ENCODE data around the gene TMEM132D. TPM values are rescaled to one million over a fixed set of nuclear protein-coding genes. Genes with fewer than 3 reads are reported as not detected.

The TMEM132D gene
- total and polyA plus RNA-seq, 2 of the 8 experiments (the other 6 are each of a cell fraction or from before 2014, with no cell fraction given) = 3.5 to 10.1 TPM

- H2AK5ac ChIP-seq (ENCODE audit: low read depth, low read length) = no peak overlapping the region
- no peak overlapping the region for H3K14ac ChIP-seq (ENCODE audit: insufficient read length)
- no peak overlapping the region for H2BK15ac ChIP-seq (ENCODE audit: low read length)
- H3K36me3 ChIP-seq (ENCODE audit: control insufficient read depth in 2 of 4, insufficient read depth in 4 of 4, low read length in 3 of 4) = no peaks in the 10 kb centered on the region
- H2BK12ac ChIP-seq (ENCODE audit: low read depth, low read length) = no peak overlapping the region
- H2BK20ac ChIP-seq (ENCODE audit: low read length) = no peak overlapping the region
- no peak overlapping the region for H3K27ac ChIP-seq (ENCODE audit: low read depth, low read length)
- ChIA-PET POLR2A (ENCODE audit: partially characterized antibody) (no interaction called here), CTCF (ENCODE audit: partially characterized antibody) (no interaction called here)
- no peak overlapping the region for H2AFZ ChIP-seq (ENCODE audit: low read length)
- TF ChIP-seq BCL11A (IDR thresholded peaks at IDR 0.05; ENCODE audit: low read depth in 2 of 2, low read length in 2 of 2) (no peak), KDM5A (IDR thresholded peaks at IDR 0.05; ENCODE audit: low read length) (no peak), CREB1 (IDR thresholded peaks at IDR 0.05) (no peak)
- H4K8ac ChIP-seq (ENCODE audit: extremely low read depth, insufficient read depth, low read length) = no peak overlapping the region
- H3K9ac ChIP-seq (replicated peaks in 1 of 4; ENCODE audit: extremely low read depth in 1 of 4, low read depth in 3 of 4, low read length in 3 of 4) = no peak overlapping the region
- 71% methylated on average over 3 of the region's 3 CpGs; no CpG with 5 or more reads in 1 of the 2 experiments for WGBS, 2 experiments (ENCODE audit: extremely low coverage in 1 of 2, insufficient coverage in 1 of 2, insufficient read length in 1 of 2, insufficient replicate concordance in 2 of 2, low coverage in 1 of 2, low lambda C conversion rate in 2 of 2, missing lambda C conversion rate in 1 of 2)
- no peaks in the 10 kb centered on the region for H4K20me1 ChIP-seq (replicated peaks in 1 of 2; ENCODE audit: control insufficient read depth in 1 of 2, insufficient read depth in 2 of 2, low read length in 2 of 2)
- no peak overlapping the region for H4K5ac ChIP-seq (ENCODE audit: insufficient read length, low read depth, low read length)
- no peak overlapping the region for H2BK5ac ChIP-seq (ENCODE audit: low read depth, low read length)
- H3K23ac ChIP-seq (ENCODE audit: insufficient read length) = no peak overlapping the region
- H3K4me2 ChIP-seq (ENCODE audit: insufficient read depth in 1 of 2, low read depth in 2 of 2, low read length in 2 of 2) = no peak overlapping the region
- FAIRE-seq (no peak), DNase-seq (ENCODE audit: low read depth in 1 of 2, low spot score in 2 of 2) (no peak)
- no peak overlapping the region for H2BK120ac ChIP-seq (replicated peaks; ENCODE audit: low read depth, low read length)
- H3K9me3 ChIP-seq (ENCODE audit: insufficient read depth in 2 of 2, low read depth in 1 of 2, low read length in 1 of 2) = 0 out of 4 replicates have a peak, but pooled peaks cover 0 to 4% of the 10 kb centered on the region in 2 experiments
- no peaks in the 10 kb centered on the region for H3K27me3 ChIP-seq (replicated peaks in 1 of 4; ENCODE audit: control insufficient read depth in 3 of 4, extremely low read depth in 1 of 4, insufficient read depth in 3 of 4, low read length in 3 of 4)
- H3K79me2 ChIP-seq (ENCODE audit: control insufficient read depth in 1 of 2, insufficient read depth in 2 of 2, low read length in 2 of 2) = no peaks in the 10 kb centered on the region
- H3K4me1 ChIP-seq (replicated peaks in 1 of 4; ENCODE audit: control insufficient read depth in 3 of 4, insufficient read depth in 4 of 4, low read length in 3 of 4) = peaks cover 0 to 4% (median 1%) of the 10 kb centered on the region in 4 experiments; a peak in 3 of 7 replicates
- H3K23me2 ChIP-seq (ENCODE audit: low read depth, low read length) = peaks cover 6% of the 10 kb centered on the region; the same call in 1 of the 2 replicates
- H3K56ac ChIP-seq (replicated peaks; ENCODE audit: insufficient read length, low read depth, low read length) = no peak overlapping the region
- H3K4ac ChIP-seq (replicated peaks; ENCODE audit: insufficient read length, low read depth, low read length) = no peak overlapping the region
- H3K4me3 ChIP-seq (ENCODE audit: extremely low read depth in 1 of 4, insufficient read depth in 2 of 4, low read depth in 3 of 4, low read length in 4 of 4) = no peak overlapping the region
- H3K79me1 ChIP-seq (ENCODE audit: low read depth, low read length) = no peaks in the 10 kb centered on the region
- H3K18ac ChIP-seq (ENCODE audit: extremely low read depth, low read length) = no peak overlapping the region
- no peak overlapping the region for H4K91ac ChIP-seq (replicated peaks; ENCODE audit: insufficient read length, low read length)
Measured at GRCh38 chr12:129381715-129382114, 522.1 kb downstream of the TMEM132D start.

Measured in H1 (cell line).